DND-41 (cell line): ENCODE measurements around the gene ADGRB3.

ENCODE experiments used
- EZH2 ChIP-seq: IDR thresholded peaks from 3 replicates; pipeline ENCODE4 v1.6.1; 2012; ENCODE audit warnings: borderline replicate concordance, low read depth, mild to moderate bottlenecking, moderate library complexity, low read length, inconsistent platforms; ENCODE audit not compliant: severe bottlenecking
- TF ChIP-seq, protein P1 (sequence below): IDR thresholded peaks from 2 replicates; pipeline ENCODE4 v1.5.1; 2012; ENCODE audit warnings: borderline replicate concordance, low read length, moderate library complexity, mild to moderate bottlenecking; ENCODE audit not compliant: poor library complexity, severe bottlenecking; ENCODE audit errors: extremely low read depth

DNA sequence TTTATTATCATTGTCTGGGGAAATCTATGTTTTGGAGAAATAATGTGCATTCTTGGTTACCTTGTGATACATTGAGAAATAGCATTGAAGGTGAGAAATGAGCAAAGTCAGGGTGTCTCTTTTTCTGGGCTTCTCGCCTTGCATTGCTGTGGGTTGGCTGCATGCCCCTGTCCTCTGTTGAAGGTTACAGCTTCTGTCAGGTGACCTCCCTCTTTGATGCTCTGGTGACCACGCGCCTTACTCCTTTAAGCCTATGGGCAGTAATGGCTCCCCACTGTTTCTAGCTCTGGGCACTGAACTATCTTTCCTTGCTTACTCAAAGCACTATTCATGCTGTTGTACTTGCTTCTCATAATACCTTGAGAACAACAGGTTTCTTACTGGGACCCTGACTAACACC is 14.6 kb downstream of the ADGRB3 start:
- TF ChIP-seq, protein P1, sequence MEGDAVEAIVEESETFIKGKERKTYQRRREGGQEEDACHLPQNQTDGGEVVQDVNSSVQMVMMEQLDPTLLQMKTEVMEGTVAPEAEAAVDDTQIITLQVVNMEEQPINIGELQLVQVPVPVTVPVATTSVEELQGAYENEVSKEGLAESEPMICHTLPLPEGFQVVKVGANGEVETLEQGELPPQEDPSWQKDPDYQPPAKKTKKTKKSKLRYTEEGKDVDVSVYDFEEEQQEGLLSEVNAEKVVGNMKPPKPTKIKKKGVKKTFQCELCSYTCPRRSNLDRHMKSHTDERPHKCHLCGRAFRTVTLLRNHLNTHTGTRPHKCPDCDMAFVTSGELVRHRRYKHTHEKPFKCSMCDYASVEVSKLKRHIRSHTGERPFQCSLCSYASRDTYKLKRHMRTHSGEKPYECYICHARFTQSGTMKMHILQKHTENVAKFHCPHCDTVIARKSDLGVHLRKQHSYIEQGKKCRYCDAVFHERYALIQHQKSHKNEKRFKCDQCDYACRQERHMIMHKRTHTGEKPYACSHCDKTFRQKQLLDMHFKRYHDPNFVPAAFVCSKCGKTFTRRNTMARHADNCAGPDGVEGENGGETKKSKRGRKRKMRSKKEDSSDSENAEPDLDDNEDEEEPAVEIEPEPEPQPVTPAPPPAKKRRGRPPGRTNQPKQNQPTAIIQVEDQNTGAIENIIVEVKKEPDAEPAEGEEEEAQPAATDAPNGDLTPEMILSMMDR = no peak
- TF ChIP-seq EZH2 = no peak
